HG03457 (cell line): ENCODE results near the gene GAREM1.

Experiments used
- ATAC-seq: cut with Tn5 transposase; IDR thresholded peaks from one replicate; pipeline ENCODE4 v1.9.1; 2021; ENCODE audit warnings: moderate number of reproducible peaks; ENCODE audit not compliant: unreplicated experiment

Gene GAREM1

DNA sequence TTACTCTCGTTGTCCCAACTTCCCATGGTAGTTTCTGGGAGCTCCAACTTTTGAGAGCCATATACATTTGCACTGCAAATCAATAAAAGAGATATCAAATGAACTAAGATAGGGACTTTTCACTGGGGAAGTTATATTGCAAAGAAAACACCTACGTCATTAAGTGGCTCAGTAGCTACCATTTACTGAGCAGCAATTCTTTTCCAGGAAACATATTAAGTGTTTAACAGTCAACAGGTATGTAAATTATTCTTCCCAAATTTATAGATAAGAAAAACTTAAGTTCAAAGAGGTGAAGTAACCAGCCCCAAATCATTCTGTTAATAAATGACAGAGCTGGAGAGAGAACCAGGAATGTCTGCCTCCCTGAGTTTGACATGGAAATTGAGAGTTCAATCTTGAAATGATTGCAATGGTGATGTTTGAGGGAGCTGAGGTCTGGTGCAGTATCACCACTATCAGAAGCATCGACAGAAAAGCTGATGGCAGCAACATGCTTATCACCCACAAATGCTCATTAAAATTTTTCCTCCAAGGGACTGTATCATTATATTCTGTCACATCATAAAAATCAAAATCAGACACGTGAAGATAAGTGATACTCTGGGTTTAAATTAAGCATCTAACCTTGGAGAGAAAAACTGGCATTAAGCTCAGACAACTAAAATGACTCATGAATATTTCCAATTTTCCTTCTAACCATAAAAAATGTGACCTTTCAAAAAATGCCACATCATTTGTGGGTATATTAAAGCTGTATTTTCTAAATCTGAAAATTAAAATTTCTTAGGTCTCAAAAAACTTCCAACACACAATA lies 43.4 kb downstream of the GAREM1 start:
- no peak for ATAC-seq

GRCh38 chr18:32425466-32425865 lies 45.2 kb downstream of the GAREM1 start:
- ATAC-seq = no peak

DNA sequence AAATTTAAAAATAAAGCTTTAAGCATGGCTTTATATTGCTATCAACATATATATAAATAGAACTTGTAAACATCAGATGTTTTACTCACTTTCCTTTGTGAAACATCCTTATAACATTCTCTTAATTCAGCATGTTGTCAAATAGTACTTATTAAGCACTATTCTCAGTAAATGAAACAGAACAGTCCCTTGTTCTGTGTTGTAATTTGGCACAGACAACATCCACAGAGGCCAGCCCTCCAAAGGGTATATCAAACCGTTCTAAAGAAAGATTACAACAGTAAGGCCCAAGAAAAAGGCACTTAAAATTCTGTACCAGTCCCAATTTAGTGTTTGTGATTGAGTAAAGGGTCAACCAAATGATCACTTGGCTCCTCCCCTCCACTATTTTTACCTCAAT lies 46.0 kb downstream of the GAREM1 start:
- no peak for ATAC-seq

DNA sequence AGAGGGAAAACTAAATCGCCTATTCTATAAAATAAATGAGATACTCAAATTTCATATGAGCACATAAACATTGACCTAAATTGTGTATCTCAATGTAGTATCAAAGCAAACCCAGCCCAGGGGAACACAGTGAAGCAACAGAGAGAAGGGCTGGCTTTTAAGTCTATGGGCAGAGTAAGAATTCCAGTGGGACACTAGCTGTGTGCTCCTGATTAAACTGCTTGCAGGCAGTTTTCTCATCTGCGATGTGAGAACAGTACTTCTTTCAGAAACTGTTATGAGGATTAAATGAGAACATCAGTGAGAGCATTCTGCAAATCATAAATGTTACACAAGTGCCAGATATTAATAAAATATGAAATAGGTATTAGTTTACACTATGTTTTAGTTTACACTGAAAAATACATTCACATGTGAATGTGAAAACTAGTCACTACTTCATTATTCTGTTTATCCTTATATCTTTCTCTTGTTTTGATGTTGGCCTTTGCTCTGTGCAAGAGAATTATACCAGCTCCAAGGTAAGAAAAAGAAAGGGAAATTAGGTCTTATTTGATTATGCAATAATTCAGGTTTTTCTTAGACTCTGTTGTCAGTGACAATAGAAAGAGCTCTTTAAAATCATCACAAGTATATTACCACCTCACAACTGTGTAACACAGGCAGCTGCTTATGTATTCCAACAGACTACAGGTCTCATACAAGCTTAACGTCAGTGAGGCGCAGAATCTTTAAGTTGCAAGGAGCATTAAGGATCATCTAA lies 47.5 kb downstream of the GAREM1 start:
- no peak for ATAC-seq

DNA sequence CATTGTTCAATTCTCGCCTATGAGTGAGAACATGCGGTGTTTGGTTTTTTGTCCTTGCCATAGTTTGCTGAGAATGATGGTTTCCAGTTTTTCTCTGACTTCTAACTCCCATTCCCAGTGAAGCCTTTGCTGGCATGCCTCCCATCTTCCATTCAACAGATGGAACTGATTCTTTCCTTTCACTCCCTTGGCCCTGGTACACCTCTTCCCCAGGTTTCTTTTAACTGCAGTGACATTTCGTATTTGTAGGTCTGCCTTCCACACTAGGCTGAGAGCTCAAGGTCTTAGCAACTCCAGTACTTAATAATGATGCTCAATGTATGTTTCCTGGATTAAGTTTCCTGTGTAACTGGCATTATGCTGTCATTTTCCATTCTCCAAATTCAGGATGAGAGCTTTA lies 48.5 kb downstream of the GAREM1 start:
- no peak for ATAC-seq

GRCh38 chr18:32420084-32420750 lies 50.5 kb downstream of the GAREM1 start:
- no peak for ATAC-seq

DNA sequence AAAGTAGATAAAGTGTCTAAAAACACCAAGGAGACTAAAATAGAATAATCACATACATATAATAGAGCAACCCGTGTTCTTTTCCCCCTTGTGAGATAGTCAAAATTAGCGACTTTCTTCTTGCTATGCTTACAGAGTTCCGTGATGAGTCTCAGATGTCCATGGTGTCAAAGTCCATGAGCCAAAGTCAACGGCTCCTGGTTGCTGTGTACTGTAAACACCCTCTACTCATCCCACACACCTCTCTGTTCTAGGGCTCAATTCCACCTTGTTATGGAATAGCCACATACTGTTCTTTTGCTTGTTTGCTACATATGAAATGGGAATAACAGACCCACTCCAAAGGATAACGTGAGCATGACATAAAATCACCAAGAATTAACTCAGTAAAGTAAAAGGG lies 52.5 kb downstream of the GAREM1 start:
- no peak for ATAC-seq

DNA sequence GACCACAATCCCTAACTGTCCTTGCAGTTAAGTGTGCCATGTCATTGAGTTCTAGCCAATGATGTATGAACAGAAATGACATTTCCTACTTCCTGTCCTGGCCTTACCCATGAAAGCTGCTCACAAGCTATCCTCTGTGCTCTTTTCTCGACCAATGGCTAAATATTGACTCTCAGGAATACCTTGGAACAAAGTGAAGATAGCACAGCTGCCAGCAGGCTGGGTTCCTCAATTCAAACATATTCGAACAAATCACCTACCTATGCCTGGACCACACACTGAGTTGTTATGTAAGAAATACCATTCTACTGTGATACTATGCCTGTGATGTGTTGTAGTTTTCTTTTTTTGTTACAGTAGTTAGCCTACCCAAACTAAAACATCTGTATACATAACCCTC lies 65.1 kb downstream of the GAREM1 start:
- ATAC-seq = no peak

DNA sequence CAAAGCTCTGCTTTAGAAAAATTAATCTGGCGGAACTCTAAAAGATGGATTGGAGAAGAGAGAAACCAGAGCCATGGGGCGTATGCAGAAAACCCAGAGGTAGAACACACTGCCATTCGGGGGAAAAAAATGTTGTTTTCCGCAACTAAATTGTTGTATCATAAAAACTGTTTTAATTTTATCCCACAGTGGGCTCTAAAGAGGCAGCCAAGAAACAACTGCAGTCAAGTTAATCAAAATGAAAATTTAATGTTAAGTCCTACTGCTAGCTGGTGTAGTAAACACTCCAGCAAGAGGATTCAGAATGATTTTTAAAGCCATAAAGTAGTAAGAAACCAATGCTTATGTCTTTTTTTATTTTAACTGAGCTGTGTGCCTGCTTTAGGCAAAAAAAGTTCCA lies 69.1 kb downstream of the GAREM1 start:
- ATAC-seq = no peak

DNA sequence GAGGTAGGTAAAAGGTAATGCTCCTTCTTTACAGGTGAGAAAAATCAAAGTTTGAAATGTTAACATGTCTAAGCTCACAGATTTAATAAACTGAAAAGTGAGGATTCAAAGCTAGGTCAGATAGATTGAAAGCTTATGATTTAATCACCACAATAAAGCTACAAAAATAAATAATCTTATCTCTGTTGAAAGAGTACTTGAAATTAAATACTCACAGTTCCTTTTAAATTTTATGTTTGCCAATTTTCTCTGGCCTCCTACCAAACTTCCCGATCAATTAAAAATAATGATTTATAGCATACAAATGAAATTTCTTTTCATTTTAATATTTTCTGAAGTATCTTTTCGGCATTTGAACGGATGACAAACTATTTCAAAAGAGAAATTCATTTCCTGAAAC lies 77.3 kb downstream of the GAREM1 start:
- ATAC-seq = no peak

GRCh38 chr18:32391126-32391525 lies 79.6 kb downstream of the GAREM1 start:
- no peak for ATAC-seq

DNA sequence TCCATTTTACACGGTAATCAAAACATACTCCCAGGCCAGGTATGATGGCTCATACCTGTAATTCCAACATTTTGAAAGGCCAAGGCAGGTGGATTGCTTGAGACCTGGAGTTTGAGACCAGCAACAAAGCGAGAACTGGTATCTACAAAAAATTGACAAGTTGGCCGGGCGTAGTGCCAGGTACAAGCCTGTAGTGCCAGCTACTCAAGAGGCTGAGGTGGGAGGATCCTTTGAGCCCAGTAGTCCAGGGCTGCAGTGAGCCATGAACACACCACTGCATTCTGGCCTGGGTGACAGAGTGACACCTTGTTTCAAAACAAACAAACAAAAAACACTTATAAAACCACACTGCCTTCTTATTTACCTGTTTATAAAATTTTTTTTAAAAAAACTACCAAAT lies 80.8 kb downstream of the GAREM1 start:
- no peak for ATAC-seq

GRCh38 chr18:32389191-32389590 lies 81.5 kb downstream of the GAREM1 start:
- ATAC-seq = no peak

DNA sequence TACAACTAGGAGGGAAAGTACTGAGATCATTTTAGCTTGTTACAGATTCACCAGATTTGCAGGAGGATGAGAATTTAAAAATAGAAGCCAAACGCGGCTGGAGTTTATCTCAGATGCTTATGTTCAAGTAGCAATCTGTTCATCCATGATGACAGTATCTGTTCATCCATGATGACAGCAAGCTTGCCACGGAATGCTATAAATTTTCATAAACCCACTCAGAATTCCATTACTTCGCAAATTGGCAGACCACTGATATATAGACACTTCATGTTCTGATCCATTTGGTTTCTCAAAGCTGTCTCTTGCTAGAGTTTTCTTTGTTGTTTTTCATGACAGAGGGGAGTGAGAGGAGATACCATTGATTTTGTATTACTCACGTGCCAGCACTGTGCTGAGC lies 84.2 kb downstream of the GAREM1 start:
- ATAC-seq = no peak

DNA sequence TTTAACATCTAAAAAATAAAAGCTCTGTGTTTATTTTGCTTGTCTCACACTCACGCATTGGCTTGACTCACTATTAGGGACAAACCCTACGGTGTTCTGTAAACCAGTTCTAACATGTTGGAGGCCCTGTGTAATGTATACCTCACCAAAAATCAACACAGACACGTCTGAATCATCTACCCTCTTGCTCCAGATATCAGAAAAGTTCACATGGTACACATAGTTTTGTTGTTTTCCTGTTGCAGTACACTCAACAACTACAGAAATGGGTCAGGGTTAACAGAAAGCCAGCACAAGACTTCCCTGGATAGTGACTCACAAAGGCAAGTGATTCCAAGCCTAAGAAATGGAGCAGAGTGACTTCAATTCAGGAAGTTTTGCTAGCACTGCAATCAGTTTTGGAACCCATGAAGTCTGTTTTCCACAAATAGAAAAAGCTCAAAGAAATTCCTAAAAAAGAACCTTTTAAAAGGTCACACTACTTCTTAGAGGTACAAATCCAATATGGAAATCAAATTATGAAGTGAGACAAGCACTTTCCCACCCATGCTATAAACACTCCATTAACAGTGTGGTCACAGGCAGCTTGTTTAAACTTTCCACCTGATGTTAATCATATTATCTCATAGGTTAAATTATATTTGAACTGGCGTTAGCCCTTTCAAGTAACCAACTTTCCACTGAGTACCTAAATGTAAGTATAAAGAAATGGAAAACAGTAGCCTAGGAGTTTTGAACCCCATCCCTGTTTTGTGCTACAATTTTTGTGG lies 87.4 kb downstream of the GAREM1 start:
- ATAC-seq = no peak

DNA sequence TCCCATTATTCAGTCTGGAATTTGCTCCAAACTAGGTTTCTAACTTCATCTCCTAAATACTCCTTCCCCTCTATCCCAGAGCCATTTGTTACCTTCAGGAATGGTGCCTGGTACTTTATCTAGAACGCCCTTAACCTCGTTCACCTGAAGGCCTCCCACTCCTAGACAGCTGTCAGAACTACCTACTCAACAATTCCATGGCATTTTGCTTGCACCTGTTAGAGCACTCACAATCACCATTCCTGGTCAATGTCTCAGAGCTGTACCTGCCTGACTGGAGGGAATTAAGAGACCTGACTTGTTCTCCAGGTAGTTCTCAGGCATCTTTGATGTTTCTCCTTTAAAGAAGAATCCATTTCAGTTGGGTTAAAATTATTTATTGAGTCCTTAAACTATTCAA lies 88.9 kb downstream of the GAREM1 start:
- ATAC-seq = no peak

DNA sequence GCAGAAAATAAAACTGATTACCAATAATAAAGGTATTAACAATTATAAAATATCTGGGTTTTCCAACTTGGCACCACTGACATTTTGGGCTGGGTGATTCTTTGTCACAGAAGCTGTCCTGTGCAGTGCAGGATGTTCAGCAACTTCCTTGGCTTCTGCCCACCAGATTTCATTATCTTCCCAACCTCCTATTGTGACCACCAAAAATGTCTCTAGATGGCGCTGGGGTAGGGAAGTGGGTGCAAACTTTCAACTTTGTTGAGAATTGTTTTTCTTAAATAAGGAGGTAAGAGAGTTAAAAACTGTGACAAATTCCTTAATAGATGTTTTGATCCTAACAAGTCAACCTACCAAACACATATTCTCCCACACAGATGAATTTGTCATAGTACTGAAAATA lies 90.1 kb downstream of the GAREM1 start:
- ATAC-seq = no peak

DNA sequence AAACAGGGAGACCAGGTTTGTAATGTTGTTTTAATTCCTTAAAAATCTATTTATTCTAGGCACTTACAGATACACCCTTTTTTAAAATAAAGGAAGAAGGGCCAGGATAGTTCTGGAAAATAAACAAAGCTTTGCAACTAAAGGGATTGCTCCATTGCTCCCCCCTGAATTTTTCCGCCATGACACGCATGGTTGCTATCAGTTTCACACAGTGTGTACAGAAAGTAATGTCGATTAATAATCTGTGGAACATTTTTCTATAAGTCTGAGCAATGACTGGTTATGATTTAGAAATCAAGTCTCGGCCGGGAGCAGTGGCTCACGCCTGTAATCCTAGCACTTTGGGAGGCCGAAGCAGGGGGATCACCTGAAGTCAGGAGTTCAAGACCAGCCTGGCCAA lies 90.8 kb downstream of the GAREM1 start:
- ATAC-seq = no peak

GRCh38 chr18:32378705-32379104 lies 92.0 kb downstream of the GAREM1 start:
- ATAC-seq = no peak

DNA sequence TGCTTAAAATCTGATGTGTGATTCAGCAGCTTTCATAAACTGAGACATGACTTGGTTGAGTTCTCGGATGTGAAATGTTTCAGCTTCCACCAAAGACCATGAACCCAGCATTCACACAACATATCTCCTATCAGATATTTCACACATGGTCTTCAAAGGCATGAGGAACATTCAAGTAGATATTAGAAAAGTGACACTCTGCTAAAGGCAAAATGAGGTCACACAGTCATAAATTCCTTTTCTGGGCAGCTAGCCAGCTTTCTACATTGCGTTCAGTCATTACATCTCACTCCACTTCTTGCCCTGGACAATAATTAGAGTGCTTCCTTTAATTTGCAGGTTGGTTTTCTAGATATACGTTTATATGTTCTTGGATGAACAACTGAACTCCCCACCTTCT lies 96.7 kb downstream of the GAREM1 start:
- ATAC-seq = no peak

DNA sequence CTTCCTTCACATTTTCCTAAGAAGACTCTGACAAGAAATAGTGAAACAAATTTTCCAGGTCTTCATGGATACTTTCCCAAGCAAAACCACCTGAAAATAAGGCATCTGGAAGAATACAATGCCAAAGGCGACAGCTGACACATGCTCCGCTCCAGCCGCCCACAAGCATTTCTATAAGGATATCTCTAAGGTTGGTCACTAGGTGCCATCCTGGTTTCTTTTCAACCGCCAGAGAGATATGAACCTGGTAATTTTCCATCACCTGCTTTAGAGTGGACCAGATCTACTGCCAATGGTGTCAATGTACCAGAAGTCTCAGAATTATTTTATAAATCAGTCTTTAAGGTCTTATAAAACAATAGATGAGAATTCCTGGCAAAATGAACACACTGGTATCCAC lies 97.2 kb downstream of the GAREM1 start:
- ATAC-seq = no peak
